ENCODE measurements around the gene IGFBPL1. TPM values are rescaled to one million over a fixed set of nuclear protein-coding genes. Genes with fewer than 3 reads are reported as not detected.
"Not testable (repeated sequence)": the region's sequence is repeated elsewhere in the genome, so short reads cannot be mapped to it uniquely, and the experiment has no call there.

The IGFBPL1 gene
- total and polyA plus RNA-seq, 10 of the 15 experiments (the other 5 are each of a cell fraction or from before 2014, with no cell fraction given): 0.25 TPM; not detected in 9

- TF ChIP-seq CUX1 (IDR thresholded peaks at IDR 0.05; ENCODE audit: insufficient replicate concordance, low read depth, low read length): no peak
- no peak for TF ChIP-seq ZNF687 (IDR thresholded peaks at IDR 0.05)
Observed at GRCh38 chr9:38401994-38402393, 22.3 kb downstream of the IGFBPL1 start (continued).

- H3K9ac ChIP-seq (ENCODE audit: control insufficient read depth, insufficient read depth, low read length); H3K9me3 ChIP-seq (replicated peaks; ENCODE audit: control insufficient read depth, insufficient read depth, low read length); DNase-seq (ENCODE audit: low read depth, low spot score); H2AFZ ChIP-seq (ENCODE audit: control insufficient read depth, low read depth, low read length); H3K4me2 ChIP-seq (ENCODE audit: control insufficient read depth, insufficient read depth); POLR2A ChIA-PET; H4K20me1 ChIP-seq (ENCODE audit: control insufficient read depth, insufficient read depth); intact Hi-C loops (cut with micrococcal nuclease; ENCODE audit: unreplicated experiment); H3K4me3 ChIP-seq; H3K4me1 ChIP-seq (ENCODE audit: control insufficient read depth, insufficient read depth, low read length); ATAC-seq; H3K27ac ChIP-seq (ENCODE audit: control insufficient read depth, insufficient read depth); H3K36me3 ChIP-seq (ENCODE audit: control insufficient read depth in 2 of 2, insufficient read depth in 2 of 2, low read length in 1 of 2); FAIRE-seq; H3K79me2 ChIP-seq (ENCODE audit: control insufficient read depth, insufficient read depth, low read length); BruUV-seq (replicated peaks); H3K27me3 ChIP-seq (replicated peaks in 1 of 2; ENCODE audit: control insufficient read depth in 2 of 2, insufficient read depth in 2 of 2, low read length in 1 of 2); SMC1A ChIA-PET (ENCODE audit: uncharacterized antibody, unreplicated experiment): not testable (repeated sequence)
- in situ Hi-C loops (cut with MboI): loop anchor here (5.0 kb wide), 1 partner anchor 492 kb away; no protein-coding TSS in a partner anchor
- CTCF ChIA-PET: interaction anchor here (0.7 to 3.0 kb wide), 3 partner anchors 9 to 29 kb away, joined by 5 to 13 read pairs (median 7); no protein-coding TSS in a partner anchor
- 56% methylated on average over 1 of the region's 1 CpG for WGBS (ENCODE audit: insufficient coverage, insufficient replicate concordance, low lambda C conversion rate, missing lambda C conversion rate)
- RAD21 ChIA-PET (ENCODE audit: unreplicated experiment): interaction anchor here (1.2 to 3.2 kb wide), 3 partner anchors 10 to 29 kb away, joined by 4 to 17 read pairs (median 4); no protein-coding TSS in a partner anchor
Observed at GRCh38 chr9:38399191-38399590, 25.1 kb downstream of the IGFBPL1 start.
